ENCODE data around the gene CLEC4G.
"Not testable (repeated sequence)": the region's sequence is repeated elsewhere in the genome, so short reads cannot be mapped to it uniquely, and the experiment has no call there.

CLEC4G gene

GRCh38 chr19:7732045-7732444 is at the start of gene CLEC4G:
Gene CLEC4G, minus strand, starts transcription at chr19:7732110. Its CDS starts 8 bp downstream, at chr19:7732102.
- no peak for DNase-seq (ENCODE audit: low spot score)
- FAIRE-seq, result no peak

- no peak for FAIRE-seq
- DNase-seq (ENCODE audit: low spot score), result no peak
Measured at GRCh38 chr19:7781157-7781556, 49.2 kb upstream of the CLEC4G start.

GRCh38 chr19:7779631-7780486 is 47.9 kb upstream of the CLEC4G start:
- no peak for DNase-seq (ENCODE audit: low spot score)
- no peak for FAIRE-seq

GRCh38 chr19:7778081-7778480 is 46.2 kb upstream of the CLEC4G start:
- DNase-seq (ENCODE audit: low spot score), result no peak
- no peak for FAIRE-seq

- FAIRE-seq, result no peak
Measured at GRCh38 chr19:7775761-7776160, 43.9 kb upstream of the CLEC4G start.

GRCh38 chr19:7773841-7774240 is 41.9 kb upstream of the CLEC4G start:
- DNase-seq (ENCODE audit: low spot score) (no peak), FAIRE-seq (no peak)

More at GRCh38 chr19:7775761-7776160, 43.9 kb upstream of the CLEC4G start:
- DNase-seq (ENCODE audit: low spot score), result no peak

GRCh38 chr19:7772752-7773291 is 40.9 kb upstream of the CLEC4G start:
- no peak for FAIRE-seq
- no peak for DNase-seq (ENCODE audit: low spot score)

GRCh38 chr19:7771072-7771471 is 39.2 kb upstream of the CLEC4G start:
- DNase-seq (ENCODE audit: low spot score) (no peak), FAIRE-seq (no peak)

- DNase-seq (ENCODE audit: low spot score) (no peak), FAIRE-seq (no peak)
Measured at GRCh38 chr19:7769171-7769570, 37.3 kb upstream of the CLEC4G start.

- FAIRE-seq (no peak), DNase-seq (ENCODE audit: low spot score) (no peak)
Measured at GRCh38 chr19:7767487-7767886, 35.6 kb upstream of the CLEC4G start.

- DNase-seq (ENCODE audit: low spot score) (no peak), FAIRE-seq (no peak)
Measured at GRCh38 chr19:7766535-7766934, 34.6 kb upstream of the CLEC4G start.

- FAIRE-seq; DNase-seq (ENCODE audit: low spot score): not testable (repeated sequence)
Measured at GRCh38 chr19:7765043-7765442, 33.1 kb upstream of the CLEC4G start.

- not testable (repeated sequence) for FAIRE-seq; DNase-seq (ENCODE audit: low spot score)
Measured at GRCh38 chr19:7764157-7764556, 32.2 kb upstream of the CLEC4G start.

- no peak for DNase-seq (ENCODE audit: low spot score)
- FAIRE-seq, result no peak
Measured at GRCh38 chr19:7763696-7764095, 31.8 kb upstream of the CLEC4G start.

GRCh38 chr19:7762719-7763293 is 30.9 kb upstream of the CLEC4G start, which contains the start of gene CLEC4M:
Gene CLEC4M, plus strand, starts transcription at chr19:7763243. Its CDS starts 24 bp downstream, at chr19:7763267.
- FAIRE-seq, result no peak
- no peak for DNase-seq (ENCODE audit: low spot score)

GRCh38 chr19:7759156-7759555 is 27.2 kb upstream of the CLEC4G start:
- FAIRE-seq (no peak), DNase-seq (ENCODE audit: low spot score) (no peak)

GRCh38 chr19:7757358-7757757 is 25.4 kb upstream of the CLEC4G start:
- DNase-seq (ENCODE audit: low spot score) (no peak), FAIRE-seq (no peak)

- DNase-seq (ENCODE audit: low spot score), result no peak
- no peak for FAIRE-seq
Measured at GRCh38 chr19:7756258-7756657, 24.3 kb upstream of the CLEC4G start.

GRCh38 chr19:7751157-7751783 is 19.4 kb upstream of the CLEC4G start:
- DNase-seq (ENCODE audit: low spot score), result no peak
- no peak for FAIRE-seq

- DNase-seq (ENCODE audit: low spot score) (no peak), FAIRE-seq (no peak)
Measured at GRCh38 chr19:7748756-7749155, 16.8 kb upstream of the CLEC4G start.

- FAIRE-seq (no peak), DNase-seq (ENCODE audit: low spot score) (no peak)
Measured at GRCh38 chr19:7748171-7748570, 16.3 kb upstream of the CLEC4G start.
